Thymus (tissue), 11 donors: ENCODE data around the gene ACTL8. TPM values are rescaled to one million over a fixed set of nuclear protein-coding genes. Genes with fewer than 3 reads are reported as not detected.

Experiments
- DNase-seq, 9 donors: peaks; one replicate each; pipeline ENCODE4 v3.0.0-alpha.2; 2013; ENCODE audit warnings: low spot score in 9 of 9, low read depth in 6 of 9, missing footprints in 1 of 9
- H3K27ac ChIP-seq, 2 donors: one replicate each; pipeline ENCODE4 v1.5.1; 2013; ENCODE audit warnings: control low read depth in 1 of 2, low read depth in 1 of 2, low read length in 1 of 2, mild to moderate bottlenecking in 1 of 2, moderate library complexity in 1 of 2
- H3K27me3 ChIP-seq, 2 donors: one replicate each; pipeline ENCODE4 v1.5.1; 2013; ENCODE audit warnings: low read length in 1 of 2; ENCODE audit not compliant: control insufficient read depth in 2 of 2, insufficient read depth in 1 of 2
- H3K36me3 ChIP-seq, 2 donors: one replicate each; pipeline ENCODE4 v1.5.1; 2013; ENCODE audit warnings: low read length in 1 of 2, mild to moderate bottlenecking in 1 of 2, moderate library complexity in 1 of 2; ENCODE audit not compliant: control insufficient read depth in 2 of 2, insufficient read depth in 2 of 2
- H3K4me1 ChIP-seq, 2 donors: one replicate each; pipeline ENCODE4 v1.5.1; 2013; ENCODE audit warnings: low read length in 2 of 2; ENCODE audit not compliant: control insufficient read depth in 2 of 2, insufficient read depth in 2 of 2
- H3K4me3 ChIP-seq, 2 donors: one replicate each; pipeline ENCODE4 v1.5.1; 2013; ENCODE audit warnings: low read length in 2 of 2, control low read depth in 1 of 2, mild to moderate bottlenecking in 1 of 2
- H3K9me3 ChIP-seq, 2 donors: one replicate each; pipeline ENCODE4 v1.5.1; 2013; ENCODE audit warnings: low read length in 1 of 2, mild to moderate bottlenecking in 1 of 2; ENCODE audit not compliant: control insufficient read depth in 2 of 2, insufficient read depth in 1 of 2
- WGBS: extraction: QIAGEN DNeasy Blood & Tissue Kit; methylation state at CpG from one replicate; pipeline ENCODE4 v1.1.7; 2013; 5-methylcytosine and 5-hydroxymethylcytosine counted together
- polyA plus RNA-seq: library from polyadenylated mRNA; stranded (reverse); fragments of 200-250 nt; gene quantifications from one replicate; pipeline ENCODE4 v1.2.3, GENCODE V29; 2013
- total RNA-seq: library from RNA; stranded (reverse); fragments of 120-200 nt; gene quantifications from one replicate; pipeline ENCODE4 v1.2.4, GENCODE V29; 2013
- donor health status: healthy.

ACTL8 gene
- total and polyA plus RNA-seq, 2 donors = 0.28 to 0.71 TPM

- H3K4me3 ChIP-seq = no peak overlapping the region
- no peaks in the 10 kb centered on the region for H3K36me3 ChIP-seq
- no peaks in the 10 kb centered on the region for H3K4me1 ChIP-seq
- no peak for DNase-seq
- H3K27ac ChIP-seq = no peak overlapping the region
- WGBS = 80% methylated on average over 33 of the region's 33 CpGs
- H3K9me3 ChIP-seq = no peaks in the 10 kb centered on the region
- peaks cover 0 to 3% of the 10 kb centered on the region in 2 donors for H3K27me3 ChIP-seq
Observed at GRCh38 chr1:17825273-17826164, 70.4 kb downstream of the ACTL8 start.

GRCh38 chr1:17826165-17826488 is 71.0 kb downstream of the ACTL8 start:
- peak in 3 of 9 donors; percentile 3 to 15 (median 8) for DNase-seq
- peaks cover 0 to 3% of the 10 kb centered on the region in 2 donors for H3K27me3 ChIP-seq
- no peaks in the 10 kb centered on the region for H3K4me1 ChIP-seq
- H3K9me3 ChIP-seq = no peaks in the 10 kb centered on the region
- H3K27ac ChIP-seq = no peak overlapping the region
- H3K36me3 ChIP-seq = no peaks in the 10 kb centered on the region
- WGBS = 41% methylated on average over 16 of the region's 16 CpGs
- no peak overlapping the region for H3K4me3 ChIP-seq

- no peaks in the 10 kb centered on the region for H3K4me1 ChIP-seq
- peaks cover 0 to 3% of the 10 kb centered on the region in 2 donors for H3K27me3 ChIP-seq
- WGBS = 29% methylated on average over 4 of the region's 4 CpGs
- no peak overlapping the region for H3K4me3 ChIP-seq
- H3K27ac ChIP-seq = no peak overlapping the region
- no peaks in the 10 kb centered on the region for H3K36me3 ChIP-seq
- DNase-seq = no peak
- no peaks in the 10 kb centered on the region for H3K9me3 ChIP-seq
Observed at GRCh38 chr1:17828991-17829390, 73.9 kb downstream of the ACTL8 start.

GRCh38 chr1:17829579-17829978 is 74.4 kb downstream of the ACTL8 start:
- H3K4me1 ChIP-seq = no peaks in the 10 kb centered on the region
- H3K9me3 ChIP-seq = no peaks in the 10 kb centered on the region
- H3K36me3 ChIP-seq = no peaks in the 10 kb centered on the region
- no peak overlapping the region for H3K4me3 ChIP-seq
- peaks cover 0 to 3% of the 10 kb centered on the region in 2 donors for H3K27me3 ChIP-seq
- WGBS = 66% methylated on average over 6 of the region's 6 CpGs
- no peak overlapping the region for H3K27ac ChIP-seq
- no peak for DNase-seq

- DNase-seq = peak in 6 of 9 donors; percentile 0 to 36 (median 12)
- WGBS = 60% methylated on average over 7 of the region's 7 CpGs
- Histone ChIP-seq H3K9me3 (no peaks in the 10 kb centered on the region), H3K4me3 (no peak overlapping the region), H3K36me3 (no peaks in the 10 kb centered on the region), H3K27me3 (no peaks in the 10 kb centered on the region), H3K4me1 (no peaks in the 10 kb centered on the region), H3K27ac (no peak overlapping the region)
Observed at GRCh38 chr1:17831597-17831996, 76.5 kb downstream of the ACTL8 start.

- DNase-seq = no peak
- Histone ChIP-seq H3K27me3 (no peaks in the 10 kb centered on the region), H3K4me1 (no peaks in the 10 kb centered on the region), H3K27ac (no peak overlapping the region), H3K9me3 (no peaks in the 10 kb centered on the region), H3K4me3 (no peak overlapping the region), H3K36me3 (no peaks in the 10 kb centered on the region)
- WGBS = 92% methylated on average over 15 of the region's 15 CpGs
Observed at GRCh38 chr1:17833661-17834501, 78.7 kb downstream of the ACTL8 start.

- Histone ChIP-seq H3K9me3 (no peaks in the 10 kb centered on the region), H3K27ac (no peak overlapping the region), H3K27me3 (no peaks in the 10 kb centered on the region), H3K4me1 (no peaks in the 10 kb centered on the region), H3K36me3 (no peaks in the 10 kb centered on the region), H3K4me3 (no peak overlapping the region)
- DNase-seq = no peak
- WGBS = 54% methylated on average over 8 of the region's 8 CpGs
Observed at GRCh38 chr1:17834561-17835100, 79.5 kb downstream of the ACTL8 start.

GRCh38 chr1:17837233-17838030 is 82.3 kb downstream of the ACTL8 start:
- H3K4me3 ChIP-seq = no peak overlapping the region
- no peak overlapping the region for H3K27ac ChIP-seq
- H3K9me3 ChIP-seq = no peaks in the 10 kb centered on the region
- no peaks in the 10 kb centered on the region for H3K27me3 ChIP-seq
- no peaks in the 10 kb centered on the region for H3K4me1 ChIP-seq
- WGBS = 78% methylated on average over 12 of the region's 12 CpGs
- H3K36me3 ChIP-seq = no peaks in the 10 kb centered on the region
- DNase-seq = no peak
